Hepatocyte (in vitro differentiated cells): ENCODE measurements around the gene USP11. TPM values are rescaled to one million over a fixed set of nuclear protein-coding genes. Genes with fewer than 3 reads are reported as not detected.

ENCODE experiments used
- DNase-seq: peaks from one replicate; pipeline ENCODE4 v3.0.0-alpha.2; 2016; ENCODE audit warnings: low spot score
- H2AFZ ChIP-seq: fragments of 200-600 bp; sonication (generic); 2 replicates; pipeline ENCODE4 v1.6.0; 2016; ENCODE audit warnings: antibody characterized with exemption, mild to moderate bottlenecking
- H3K27ac ChIP-seq: fragments of 200-600 bp; sonication (generic); 2 replicates; pipeline ENCODE4 v1.5.1; 2016; ENCODE audit warnings: mild to moderate bottlenecking
- H3K27me3 ChIP-seq: fragments of 200-600 bp; sonication (generic); 2 replicates; pipeline ENCODE4 v1.6.1; 2016
- H3K36me3 ChIP-seq: fragments of 200-600 bp; sonication (generic); replicated peaks from 2 replicates; pipeline ENCODE4 v1.5.1; 2016; ENCODE audit warnings: low read depth; ENCODE audit not compliant: insufficient read depth
- H3K4me1 ChIP-seq: fragments of 200-600 bp; sonication (generic); 2 replicates; pipeline ENCODE4 v1.5.1; 2016; ENCODE audit warnings: mild to moderate bottlenecking, moderate library complexity; ENCODE audit not compliant: insufficient read depth
- H3K4me2 ChIP-seq: fragments of 200-600 bp; sonication (generic); 2 replicates; pipeline ENCODE4 v1.6.0; 2016
- H3K4me3 ChIP-seq: fragments of 200-600 bp; sonication (generic); 2 replicates; pipeline ENCODE4 v1.5.1; 2016; ENCODE audit warnings: mild to moderate bottlenecking
- H3K79me2 ChIP-seq: fragments of 200-600 bp; sonication (generic); 2 replicates; pipeline ENCODE4 v1.6.0; 2017; ENCODE audit warnings: mild to moderate bottlenecking
- H3K9me2 ChIP-seq: fragments of 200-600 bp; sonication (generic); replicated peaks from 2 replicates; pipeline ENCODE4 v1.6.0; 2017; ENCODE audit warnings: mild to moderate bottlenecking; ENCODE audit not compliant: insufficient read depth
- H3K9me3 ChIP-seq: fragments of 200-600 bp; sonication (generic); 2 replicates; pipeline ENCODE4 v1.5.1; 2016; ENCODE audit warnings: low read depth, mild to moderate bottlenecking
- H4K20me1 ChIP-seq: fragments of 200-600 bp; sonication (generic); 2 replicates; pipeline ENCODE4 v1.6.0; 2016; ENCODE audit warnings: mild to moderate bottlenecking; ENCODE audit not compliant: insufficient read depth, poor library complexity, severe bottlenecking
- EZH2 ChIP-seq: fragments of 200-600 bp; sonication (generic); IDR thresholded peaks from 2 replicates; pipeline ENCODE4 v1.6.1; 2016; ENCODE audit warnings: antibody characterized with exemption, mild to moderate bottlenecking, borderline replicate concordance
- EZH2phosphoT487 ChIP-seq: fragments of 200-600 bp; sonication (generic); IDR thresholded peaks from one replicate; pipeline ENCODE4 v1.6.1; 2018; ENCODE audit warnings: antibody characterized with exemption, mild to moderate bottlenecking, low read depth, moderate library complexity; ENCODE audit not compliant: unreplicated experiment, severe bottlenecking
- WGBS: methylation state at CpG from one replicate; pipeline ENCODE4 v1.1.6; 2016; ENCODE audit warnings: low lambda C conversion rate; ENCODE audit errors: missing lambda C conversion rate; 5-methylcytosine and 5-hydroxymethylcytosine counted together
- polyA plus RNA-seq: library from polyadenylated mRNA; unstranded; fragments of >200 nt; fragmentation: Nextera tagmentation; extraction: Ambion mirVana; gene quantifications from 2 replicates; pipeline ENCODE4 v1.2.1, GENCODE V29; 2016
- total RNA-seq: library from RNA; depleted of rRNA; stranded (reverse); fragments of >200 nt; gene quantifications from 2 replicates; pipeline ENCODE4 v1.2.3, GENCODE V29; 2014
- TF ChIP-seq, protein P1 (sequence below): fragments of 200-600 bp; sonication (generic); IDR thresholded peaks from 2 replicates; pipeline ENCODE4 v1.5.1; 2016; ENCODE audit warnings: antibody characterized with exemption, mild to moderate bottlenecking; ENCODE audit not compliant: poor library complexity

Gene USP11
- total and polyA plus RNA-seq, 2 experiments from 2014 or later: 89.2 to 199 TPM

DNA sequence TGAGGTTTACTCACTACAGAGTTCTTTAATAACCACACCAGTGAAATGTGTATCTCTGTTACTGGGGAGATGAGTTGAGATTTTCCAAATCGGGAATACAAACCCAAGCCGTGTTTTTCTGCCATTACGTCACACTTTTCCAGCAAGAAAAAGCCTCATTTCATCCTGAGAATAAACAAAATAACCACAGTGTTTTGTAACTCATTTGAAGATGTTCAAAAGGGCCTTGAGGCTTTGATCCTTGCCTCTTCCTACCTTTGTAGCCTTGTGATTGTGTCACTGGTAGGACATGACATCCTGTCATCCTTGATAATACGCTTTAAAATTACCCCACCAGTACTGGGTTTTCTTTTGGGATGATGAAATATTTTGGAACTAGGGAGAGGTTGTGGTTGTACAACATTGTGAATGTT lies 2.9 kb downstream of the USP11 start:
- TF ChIP-seq, protein P1, sequence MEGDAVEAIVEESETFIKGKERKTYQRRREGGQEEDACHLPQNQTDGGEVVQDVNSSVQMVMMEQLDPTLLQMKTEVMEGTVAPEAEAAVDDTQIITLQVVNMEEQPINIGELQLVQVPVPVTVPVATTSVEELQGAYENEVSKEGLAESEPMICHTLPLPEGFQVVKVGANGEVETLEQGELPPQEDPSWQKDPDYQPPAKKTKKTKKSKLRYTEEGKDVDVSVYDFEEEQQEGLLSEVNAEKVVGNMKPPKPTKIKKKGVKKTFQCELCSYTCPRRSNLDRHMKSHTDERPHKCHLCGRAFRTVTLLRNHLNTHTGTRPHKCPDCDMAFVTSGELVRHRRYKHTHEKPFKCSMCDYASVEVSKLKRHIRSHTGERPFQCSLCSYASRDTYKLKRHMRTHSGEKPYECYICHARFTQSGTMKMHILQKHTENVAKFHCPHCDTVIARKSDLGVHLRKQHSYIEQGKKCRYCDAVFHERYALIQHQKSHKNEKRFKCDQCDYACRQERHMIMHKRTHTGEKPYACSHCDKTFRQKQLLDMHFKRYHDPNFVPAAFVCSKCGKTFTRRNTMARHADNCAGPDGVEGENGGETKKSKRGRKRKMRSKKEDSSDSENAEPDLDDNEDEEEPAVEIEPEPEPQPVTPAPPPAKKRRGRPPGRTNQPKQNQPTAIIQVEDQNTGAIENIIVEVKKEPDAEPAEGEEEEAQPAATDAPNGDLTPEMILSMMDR: no peak
- TF ChIP-seq EZH2 (no peak), EZH2phosphoT487 (no peak)
- H4K20me1 ChIP-seq: peaks cover 10% of the 10 kb centered on the region
- peak overlapping the region; percentile 99 for H3K27ac ChIP-seq
- no peak overlapping the region for H2AFZ ChIP-seq
- peaks cover 60% of the 10 kb centered on the region for H3K79me2 ChIP-seq
- peak overlapping the region; percentile 71 for H3K4me2 ChIP-seq
- H3K36me3 ChIP-seq: no peaks in the 10 kb centered on the region
- H3K9me2 ChIP-seq: no peaks in the 10 kb centered on the region
- H3K4me1 ChIP-seq: peaks cover 24% of the 10 kb centered on the region
- DNase-seq: no peak
- 90% methylated on average over 4 of the region's 4 CpGs for WGBS
- H3K9me3 ChIP-seq: no peaks in the 10 kb centered on the region
- H3K27me3 ChIP-seq: no peaks in the 10 kb centered on the region
- no peak overlapping the region for H3K4me3 ChIP-seq

DNA sequence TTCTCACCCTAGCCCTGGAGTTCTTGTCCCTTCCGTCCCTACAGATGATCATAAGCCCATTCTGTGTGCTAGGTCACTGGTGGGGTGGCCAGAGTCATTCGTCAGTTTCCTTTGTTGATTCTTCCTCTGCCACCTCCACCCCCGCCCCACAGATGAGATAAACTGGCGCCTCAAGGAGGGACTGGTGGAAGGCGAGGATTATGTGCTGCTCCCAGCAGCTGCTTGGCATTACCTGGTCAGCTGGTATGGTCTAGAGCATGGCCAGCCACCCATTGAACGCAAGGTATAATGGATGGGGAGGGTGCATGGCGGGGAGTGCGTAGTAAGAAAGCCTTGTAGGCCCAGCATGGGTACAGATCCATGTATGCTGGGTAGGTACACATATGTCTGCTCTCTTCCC lies 6.4 kb downstream of the USP11 start:
- Histone ChIP-seq H3K36me3 (no peaks in the 10 kb centered on the region), H3K9me3 (no peaks in the 10 kb centered on the region), H3K9me2 (no peaks in the 10 kb centered on the region), H2AFZ (no peak overlapping the region), H3K4me3 (no peak overlapping the region), H3K4me1 (peaks cover 15% of the 10 kb centered on the region), H3K4me2 (no peak overlapping the region), H3K27ac (no peak overlapping the region), H4K20me1 (peaks cover 10% of the 10 kb centered on the region), H3K27me3 (no peaks in the 10 kb centered on the region), H3K79me2 (peaks cover 55% of the 10 kb centered on the region)
- DNase-seq: peak; percentile 2
- WGBS: 98% methylated on average over 8 of the region's 8 CpGs
- TF ChIP-seq, protein P1: no peak
- TF ChIP-seq EZH2phosphoT487: no peak
- no peak for TF ChIP-seq EZH2

DNA sequence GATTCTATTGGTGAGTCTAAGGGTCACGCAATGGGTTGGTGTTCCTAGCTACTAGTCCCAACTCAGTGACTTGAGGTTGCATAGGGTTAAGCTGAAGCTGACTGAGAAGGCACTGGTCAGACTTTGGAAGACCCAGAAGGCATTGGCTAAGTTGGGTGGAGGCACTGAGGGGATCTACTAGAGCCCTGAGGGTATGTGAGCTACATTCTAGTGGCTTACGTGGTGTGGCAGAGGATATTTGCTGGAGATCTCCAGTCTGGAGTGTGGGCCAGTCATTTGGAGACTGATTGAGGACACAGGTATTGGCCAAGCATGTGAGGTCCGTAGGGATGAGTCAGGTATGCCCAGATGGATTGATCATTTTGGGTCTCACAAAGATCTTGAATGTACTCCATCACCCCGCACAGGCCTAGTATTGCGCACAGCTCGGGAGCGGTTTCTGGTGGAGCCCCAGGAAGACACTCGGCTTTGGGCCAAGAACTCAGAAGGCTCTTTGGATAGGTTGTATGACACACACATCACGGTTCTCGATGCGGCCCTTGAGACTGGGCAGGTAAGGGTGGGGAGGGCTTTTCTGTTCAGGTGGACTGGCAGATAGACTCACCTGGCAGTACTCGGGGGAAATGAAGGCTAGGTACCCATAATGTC lies 7.2 kb downstream of the USP11 start:
- no peak overlapping the region for H2AFZ ChIP-seq

More for the DNA sequence above, 7.2 kb downstream of the USP11 start:
- H3K9me3 ChIP-seq: no peaks in the 10 kb centered on the region
- H3K4me1 ChIP-seq: peaks cover 10% of the 10 kb centered on the region
- H3K4me2 ChIP-seq: no peak overlapping the region
- no peak for DNase-seq
- H3K9me2 ChIP-seq: no peaks in the 10 kb centered on the region
- WGBS: 96% methylated on average over 12 of the region's 12 CpGs
- no peak overlapping the region for H3K27ac ChIP-seq
- peaks cover 47% of the 10 kb centered on the region for H3K79me2 ChIP-seq
- peaks cover 10% of the 10 kb centered on the region for H4K20me1 ChIP-seq
- H3K36me3 ChIP-seq: no peaks in the 10 kb centered on the region
- no peaks in the 10 kb centered on the region for H3K27me3 ChIP-seq
- no peak overlapping the region for H3K4me3 ChIP-seq
- TF ChIP-seq, protein P1: no peak
